Skeletal muscle tissue (tissue), 4 donors: ENCODE results near the gene DCDC2. TPM values are rescaled to one million over a fixed set of nuclear protein-coding genes. Genes with fewer than 3 reads are reported as not detected.
"Not testable (repeated sequence)": the region's sequence is repeated elsewhere in the genome, so short reads cannot be mapped to it uniquely, and the experiment has no call there.

Experiments
- H3K27ac ChIP-seq: one replicate; pipeline ENCODE4 v1.7.0; 2013; ENCODE audit warnings: mild to moderate bottlenecking, low read depth, low read length, inconsistent platforms
- H3K27me3 ChIP-seq, 3 donors: one replicate each; pipeline ENCODE4 v1.7.0; 2013; ENCODE audit warnings: low read length in 3 of 3; ENCODE audit not compliant: control insufficient read depth in 3 of 3, insufficient read depth in 3 of 3
- H3K36me3 ChIP-seq, 3 donors: one replicate each; pipeline ENCODE4 v1.7.0; 2013; ENCODE audit warnings: low read length in 3 of 3; ENCODE audit not compliant: control insufficient read depth in 3 of 3, insufficient read depth in 3 of 3
- H3K4me1 ChIP-seq, 3 donors: one replicate each; pipeline ENCODE4 v1.7.0; 2013; ENCODE audit warnings: low read length in 3 of 3, mild to moderate bottlenecking in 3 of 3; ENCODE audit not compliant: control insufficient read depth in 3 of 3, insufficient read depth in 3 of 3
- H3K4me3 ChIP-seq, 3 donors: one replicate each; pipeline ENCODE4 v1.7.0; 2013; ENCODE audit warnings: low read length in 3 of 3
- H3K9ac ChIP-seq, 3 donors: one replicate each; pipeline ENCODE4 v1.7.0; 2013; ENCODE audit warnings: low read length in 3 of 3, mild to moderate bottlenecking in 3 of 3, moderate library complexity in 2 of 3, low read depth in 1 of 3
- H3K9me3 ChIP-seq, 3 donors: one replicate each; pipeline ENCODE4 v1.7.0; 2013; ENCODE audit warnings: low read length in 3 of 3; ENCODE audit not compliant: control insufficient read depth in 3 of 3
- total RNA-seq: library from RNA; depleted of rRNA; stranded (reverse); fragments of >200 nt; gene quantifications from one replicate; pipeline ENCODE4 v1.2.3, GENCODE V29; 2014
- donor health status: Osteomylitis.

The DCDC2 gene
- total RNA-seq: not detected

DNA sequence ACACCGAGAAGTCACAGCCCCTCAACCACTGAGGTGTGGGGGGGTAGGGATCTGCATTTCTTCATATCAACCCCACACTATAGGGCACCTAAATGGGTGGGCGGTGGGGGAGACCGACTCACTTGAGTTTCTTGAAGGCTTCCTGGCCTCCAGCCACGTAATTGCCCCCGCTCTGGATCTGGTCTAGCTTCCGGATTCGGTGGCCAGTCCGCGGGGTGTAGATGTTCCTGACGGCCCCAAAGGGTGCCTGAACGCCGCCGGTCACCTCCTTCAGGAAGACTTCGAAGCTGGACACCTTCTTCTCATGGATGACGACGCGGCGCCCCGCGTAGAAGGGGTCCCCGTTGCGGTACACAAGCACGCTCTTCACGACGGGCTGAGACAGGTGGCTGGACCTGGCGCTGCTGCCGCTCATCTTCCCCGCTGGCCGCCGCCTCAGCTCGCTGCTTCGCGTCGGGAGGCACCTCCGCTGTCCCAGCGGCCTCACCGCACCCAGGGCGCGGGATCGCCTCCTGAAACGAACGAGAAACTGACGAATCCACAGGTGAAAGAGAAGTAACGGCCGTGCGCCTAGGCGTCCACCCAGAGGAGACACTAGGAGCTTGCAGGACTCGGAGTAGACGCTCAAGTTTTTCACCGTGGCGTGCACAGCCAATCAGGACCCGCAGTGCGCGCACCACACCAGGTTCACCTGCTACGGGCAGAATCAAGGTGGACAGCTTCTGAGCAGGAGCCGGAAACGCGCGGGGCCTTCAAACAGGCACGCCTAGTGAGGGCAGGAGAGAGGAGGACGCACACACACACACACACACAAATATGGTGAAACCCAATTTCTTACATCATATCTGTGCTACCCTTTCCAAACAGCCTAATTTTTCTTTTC, at the start of gene DCDC2:
DCDC2 (minus strand) TSS at position 724 of the 883 bp plus-strand sequence; CDS start at position 415, 309 bp downstream.
- Histone ChIP-seq H3K9ac (no peak within 1 kb of the TSS), H3K27ac (no peak within 1 kb of the TSS), H3K4me3 (peak within 1 kb of the TSS; percentile 60 to 67 (median 61)), H3K27me3 (peaks cover 0 to 4% (median 0%) of the 10 kb centered on the region in 3 donors), H3K9me3 (no peaks in the 10 kb centered on the region), H3K4me1 (peaks cover 10 to 16% (median 13%) of the 10 kb centered on the region in 3 donors), H3K36me3 (no peaks in the 10 kb centered on the region)

DNA sequence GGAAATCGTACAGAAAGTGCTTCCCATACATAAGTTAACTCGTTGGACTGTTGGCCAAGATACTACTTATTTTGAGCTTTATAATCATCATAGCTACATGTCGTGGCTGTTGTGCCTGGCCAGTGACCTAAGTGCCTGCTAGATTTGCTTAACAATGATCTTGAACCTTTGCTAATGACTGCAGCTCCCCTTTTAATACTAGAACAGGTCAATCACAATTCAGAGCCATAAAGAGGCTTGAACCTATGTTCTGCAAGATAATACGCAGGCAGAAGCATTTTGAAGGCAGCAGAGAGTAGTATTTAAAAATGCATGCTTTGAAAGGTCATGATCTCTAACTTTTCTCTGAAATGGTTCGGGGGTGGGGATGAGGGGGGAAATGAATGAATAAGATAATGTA, 47.4 kb upstream of the DCDC2 start:
- no peak overlapping the region for H3K9ac ChIP-seq
- H3K36me3 ChIP-seq: peaks cover 10 to 29% (median 26%) of the 10 kb centered on the region in 3 donors
- H3K4me3 ChIP-seq: no peak overlapping the region
- no peak overlapping the region for H3K27ac ChIP-seq
- peaks cover 6 to 13% (median 10%) of the 10 kb centered on the region in 3 donors for H3K4me1 ChIP-seq
- H3K27me3 ChIP-seq: no peaks in the 10 kb centered on the region
- H3K9me3 ChIP-seq: no peaks in the 10 kb centered on the region

DNA sequence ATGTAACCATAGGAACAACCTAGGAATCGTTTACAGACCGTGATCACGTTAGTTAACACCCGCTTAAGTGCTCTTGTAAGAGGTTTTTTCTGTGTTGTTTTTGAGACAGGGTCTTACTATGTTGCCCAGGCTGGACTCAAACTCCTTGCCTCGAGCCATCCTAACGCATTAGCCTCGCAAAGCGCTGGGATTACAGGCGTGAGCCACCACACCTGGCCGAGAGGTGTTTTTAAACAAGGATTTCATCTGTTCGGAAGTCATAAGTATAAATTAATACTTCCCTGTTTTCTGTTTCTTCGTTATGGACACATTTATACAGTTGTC, 45.6 kb upstream of the DCDC2 start:
- H3K36me3 ChIP-seq: peaks cover 6 to 20% (median 13%) of the 10 kb centered on the region in 3 donors
- no peaks in the 10 kb centered on the region for H3K9me3 ChIP-seq
- H3K27ac ChIP-seq: peak overlapping the region; percentile 75
- H3K9ac ChIP-seq: peak overlapping the region; percentile 77 to 97 (median 79)
- peak overlapping the region; percentile 94 to 99 (median 99) for H3K4me3 ChIP-seq
- peaks cover 6 to 13% (median 10%) of the 10 kb centered on the region in 3 donors for H3K4me1 ChIP-seq
- H3K27me3 ChIP-seq: peaks cover 0 to 3% (median 0%) of the 10 kb centered on the region in 3 donors

DNA sequence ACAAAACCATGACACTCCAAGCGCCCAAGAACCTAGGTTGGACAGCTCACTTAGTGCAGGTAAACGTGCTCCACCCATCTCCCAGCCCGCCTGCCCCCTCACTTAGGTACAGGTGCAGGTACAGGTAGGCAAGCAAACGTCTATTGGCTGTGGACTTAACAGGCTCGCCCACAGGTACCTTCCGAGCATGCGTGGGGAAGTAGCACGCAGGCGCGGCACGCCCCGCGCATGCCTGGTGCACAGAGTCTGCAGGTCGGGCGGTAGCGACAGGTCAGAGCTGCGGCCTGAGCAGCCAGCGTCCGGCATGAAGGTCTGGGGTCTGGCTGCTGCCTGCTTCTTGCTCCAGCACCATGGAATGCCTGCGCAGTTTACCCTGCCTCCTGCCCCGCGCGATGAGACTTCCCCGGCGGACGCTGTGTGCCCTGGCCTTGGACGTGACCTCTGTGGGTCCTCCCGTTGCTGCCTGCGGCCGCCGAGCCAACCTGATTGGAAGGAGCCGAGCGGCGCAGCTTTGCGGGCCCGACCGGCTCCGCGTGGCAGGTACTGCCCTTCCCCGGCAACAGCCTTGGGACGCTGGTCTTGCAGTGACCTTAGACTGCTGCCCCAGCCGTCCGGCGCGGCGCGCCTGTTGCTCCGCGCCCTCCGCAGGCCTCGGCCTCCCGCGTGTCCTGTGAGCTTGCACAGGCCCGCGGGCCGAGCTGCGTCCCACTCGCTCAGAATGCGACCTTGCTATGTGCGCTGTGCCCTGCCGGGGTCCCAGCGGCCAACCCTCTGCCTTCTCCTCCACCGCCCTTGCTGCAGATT, 45.0 kb upstream of the DCDC2 start, which contains the start of gene MRS2:
MRS2 (plus strand) TSS at position 240 of the 804 bp plus-strand sequence; CDS start at position 351, 111 bp downstream.
- Histone ChIP-seq H3K36me3 (peaks cover 6 to 18% (median 12%) of the 10 kb centered on the region in 3 donors), H3K9ac (peak within 1 kb of the TSS; percentile 77 to 97 (median 79)), H3K4me3 (peak within 1 kb of the TSS; percentile 94 to 99 (median 99)), H3K9me3 (no peaks in the 10 kb centered on the region), H3K4me1 (peaks cover 6 to 13% (median 10%) of the 10 kb centered on the region in 3 donors), H3K27me3 (peaks cover 0 to 3% (median 0%) of the 10 kb centered on the region in 3 donors), H3K27ac (peak within 1 kb of the TSS; percentile 75)

DNA sequence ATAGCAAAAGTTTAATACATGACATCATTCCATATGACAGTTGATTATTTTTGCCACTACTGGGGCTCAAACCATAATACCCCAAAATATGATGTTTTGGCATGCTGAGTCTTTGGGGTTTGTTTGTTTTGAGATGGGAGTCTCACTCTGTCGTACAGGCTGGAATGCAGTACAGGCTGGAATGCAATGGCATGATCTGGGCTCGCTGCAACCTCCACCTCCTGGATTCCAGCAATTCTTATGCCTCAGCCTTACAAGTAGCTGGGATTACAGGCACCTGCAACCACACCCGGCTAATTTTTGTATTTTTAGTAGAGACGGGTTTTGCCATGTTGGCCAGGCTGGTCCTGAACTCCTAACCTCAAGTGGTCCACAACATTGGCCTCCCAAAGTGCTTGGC, 43.6 kb upstream of the DCDC2 start:
- peaks cover 6 to 13% (median 10%) of the 10 kb centered on the region in 3 donors for H3K4me1 ChIP-seq
- no peak overlapping the region for H3K9ac ChIP-seq
- H3K27me3 ChIP-seq: peaks cover 0 to 3% (median 0%) of the 10 kb centered on the region in 3 donors
- peaks cover 4 to 12% (median 4%) of the 10 kb centered on the region in 3 donors for H3K36me3 ChIP-seq
- H3K27ac ChIP-seq: no peak overlapping the region
- no peak overlapping the region for H3K4me3 ChIP-seq
- H3K9me3 ChIP-seq: no peaks in the 10 kb centered on the region

DNA sequence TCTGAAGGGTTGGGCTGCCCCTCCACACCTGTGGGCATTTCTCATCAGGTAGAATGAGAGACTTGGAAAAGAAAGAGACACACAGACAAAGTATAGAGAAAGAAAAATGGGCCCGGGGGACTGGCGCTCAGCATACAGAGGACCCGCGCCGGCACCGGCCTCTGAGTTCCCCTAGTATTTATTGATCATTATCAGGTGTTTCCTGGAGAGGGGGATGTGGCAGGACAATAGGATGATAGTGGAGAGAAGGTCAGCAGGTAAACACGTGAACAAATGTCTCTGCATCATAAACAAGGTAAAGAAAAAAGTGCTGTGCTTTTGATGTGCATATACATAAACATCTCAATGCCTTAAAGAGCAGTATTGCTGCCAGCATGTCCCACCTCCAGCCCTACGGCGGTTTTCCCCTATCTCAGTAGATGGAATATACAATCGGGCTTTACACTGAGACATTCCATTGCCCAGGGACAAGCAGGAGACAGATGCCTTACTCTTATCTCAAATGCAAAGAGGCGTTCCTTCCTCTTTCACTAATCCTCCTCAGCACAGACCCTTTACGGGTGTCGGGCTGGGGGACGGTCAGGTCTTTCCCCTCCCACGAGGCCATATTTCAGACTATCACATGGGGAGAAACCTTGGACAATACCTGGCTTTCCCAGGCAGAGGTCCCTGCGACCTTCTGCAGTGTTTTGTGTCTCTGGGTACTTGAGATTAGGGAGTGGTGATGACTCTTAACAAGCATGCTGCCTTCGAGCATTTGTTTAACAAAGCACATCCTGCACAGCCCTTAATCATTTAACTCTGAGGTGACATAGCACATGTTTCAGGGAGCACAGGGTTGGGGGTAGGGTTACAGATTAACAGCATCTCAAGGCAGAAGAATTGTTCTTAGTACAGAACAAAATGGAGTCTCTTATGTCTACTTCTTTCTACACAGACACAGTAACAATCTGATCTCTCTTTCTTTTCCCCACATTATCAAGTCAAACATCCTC, 42.5 kb upstream of the DCDC2 start:
- H3K4me3 ChIP-seq, H3K27me3 ChIP-seq, H3K9ac ChIP-seq, H3K36me3 ChIP-seq, H3K27ac ChIP-seq, H3K9me3 ChIP-seq: not testable (repeated sequence)
- H3K4me1 ChIP-seq: peaks cover 7 to 19% (median 12%) of the 10 kb centered on the region in 3 donors

DNA sequence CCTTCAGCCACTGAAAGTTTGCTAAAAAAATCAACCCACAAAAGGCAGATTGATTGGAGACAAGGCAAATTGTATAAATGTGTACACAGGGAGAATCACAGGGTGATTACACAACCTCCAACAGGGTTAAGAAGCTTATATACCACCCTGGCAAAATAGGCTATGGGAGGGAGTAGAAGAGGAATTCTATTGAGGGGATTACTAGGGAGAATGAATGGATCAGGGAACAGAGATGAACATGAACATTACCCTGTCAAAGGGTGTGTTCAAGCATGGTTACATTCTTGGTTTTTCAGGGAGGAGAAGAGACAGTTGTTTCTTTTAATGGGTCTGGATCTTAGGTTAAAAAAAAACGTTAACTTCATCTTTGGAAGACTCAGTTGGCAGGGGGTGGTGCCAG, 39.8 kb upstream of the DCDC2 start:
- no peak overlapping the region for H3K9ac ChIP-seq
- H3K4me3 ChIP-seq: no peak overlapping the region
- peaks cover 0 to 3% (median 0%) of the 10 kb centered on the region in 3 donors for H3K27me3 ChIP-seq
- no peaks in the 10 kb centered on the region for H3K9me3 ChIP-seq
- H3K27ac ChIP-seq: no peak overlapping the region
- peaks cover 4 to 18% (median 12%) of the 10 kb centered on the region in 3 donors for H3K4me1 ChIP-seq
- H3K36me3 ChIP-seq: no peaks in the 10 kb centered on the region

DNA sequence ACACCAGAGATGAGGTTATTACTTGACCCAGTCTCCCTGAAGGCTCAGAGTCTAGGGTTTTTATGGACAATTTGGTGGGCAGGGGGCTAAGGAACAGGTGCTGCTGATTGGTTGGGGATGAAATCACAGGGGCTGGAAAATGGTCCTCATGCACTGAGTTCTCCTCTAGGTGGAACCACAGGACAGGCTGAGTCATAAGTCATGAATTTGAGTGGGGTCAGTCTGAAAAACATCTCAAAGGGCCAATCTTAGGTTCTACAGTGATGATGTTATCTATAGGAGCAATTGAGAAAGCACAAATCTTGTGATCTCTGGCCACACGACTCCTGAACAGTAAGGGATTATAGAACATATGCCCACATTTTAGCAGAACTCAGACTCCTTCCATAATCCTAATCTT, 39.0 kb upstream of the DCDC2 start:
- Histone ChIP-seq H3K27ac (no peak overlapping the region), H3K4me3 (no peak overlapping the region), H3K36me3 (no peaks in the 10 kb centered on the region), H3K9ac (no peak overlapping the region), H3K27me3 (peaks cover 0 to 3% (median 0%) of the 10 kb centered on the region in 3 donors), H3K9me3 (no peaks in the 10 kb centered on the region), H3K4me1 (peaks cover 4 to 14% (median 8%) of the 10 kb centered on the region in 3 donors)
